Prostate gland (tissue), 2 donors: Measurements from ENCODE around the gene COL5A1. TPM values are rescaled to one million over a fixed set of nuclear protein-coding genes. Genes with fewer than 3 reads are reported as not detected.

Experiments
- DNase-seq: peaks from one replicate; pipeline ENCODE4 v3.0.0-alpha.2; 2019; ENCODE audit warnings: low spot score
- H3K27ac ChIP-seq, 2 donors: fragments of 200-600 bp; sonication (generic); 2 replicates each; pipeline ENCODE4 v1.5.1; 2017 to 2019
- H3K27me3 ChIP-seq: fragments of 200-600 bp; sonication (generic); replicated peaks from 2 replicates; pipeline ENCODE4 v1.5.1; 2019; ENCODE audit not compliant: insufficient read depth
- H3K36me3 ChIP-seq, 2 donors: fragments of 200-600 bp; sonication (generic); 1 replicate in 1 of 2; 2 replicates in 1 of 2; pipeline versions ENCODE4 v1.5.1 to v1.8.1; 2017 to 2019
- H3K4me1 ChIP-seq: fragments of 200-600 bp; sonication (generic); replicated peaks from 2 replicates; pipeline ENCODE4 v1.5.1; 2019
- H3K4me3 ChIP-seq, 2 donors: fragments of 200-600 bp; sonication (generic); 2 replicates each; pipeline ENCODE4 v1.5.1; 2017 to 2019
- H3K9me3 ChIP-seq: fragments of 200-600 bp; sonication (generic); 2 replicates; pipeline ENCODE4 v1.5.1; 2017
- CTCF ChIP-seq, 4 experiments: fragments of 200-600 bp in 2 of 4; fragments of 450-650 bp in 2 of 4; sonication (generic) in 2 of 4; IDR thresholded peaks; 1 replicate in 3 of 4; 2 replicates in 1 of 4; pipeline ENCODE4 v1.5.1; 2016 to 2019; ENCODE audit warnings: antibody characterized with exemption in 4 of 4, mild to moderate bottlenecking in 2 of 4, moderate library complexity in 2 of 4
- POLR2A ChIP-seq: fragments of 450-650 bp; IDR thresholded peaks from one replicate; pipeline ENCODE4 v1.6.1; 2016; ENCODE audit warnings: antibody characterized with exemption, mild to moderate bottlenecking
- POLR2AphosphoS5 ChIP-seq: sonication (generic); formaldehyde crosslinking; IDR thresholded peaks from one replicate; pipeline ENCODE4 v1.6.1; 2017; ENCODE audit warnings: antibody characterized with exemption
- WGBS: methylation state at CpG from one replicate; pipeline ENCODE4 v1.1.5; 2018; 5-methylcytosine and 5-hydroxymethylcytosine counted together
- intact Hi-C: fragments of 100-400 bp; cut with DNase I; formaldehyde crosslinking; loops from one replicate; pipeline ENCODE4 v1.14.2; 2022
- total RNA-seq, 2 donors: library from RNA; depleted of rRNA; stranded (reverse); fragments of >200 nt; gene quantifications; one replicate each; pipeline ENCODE4 v1.1.0, GENCODE V29; 2016

Gene COL5A1
- total RNA-seq, 2 donors from 2014 or later, result 16.9 to 36.0 TPM

- DNase-seq, result no peak
- no peak overlapping the region for H3K27ac ChIP-seq
- H3K27me3 ChIP-seq, result no peaks in the 10 kb centered on the region
- H3K9me3 ChIP-seq, result no peaks in the 10 kb centered on the region
- intact Hi-C loops, result no loop called here
- WGBS, result 90% methylated on average over 22 of the region's 22 CpGs
- no peaks in the 10 kb centered on the region for H3K4me1 ChIP-seq
- TF ChIP-seq CTCF (IDR thresholded peaks at IDR 0.05), result no peak
- no peak for TF ChIP-seq POLR2AphosphoS5
- TF ChIP-seq POLR2A, result no peak
- no peaks in the 10 kb centered on the region for H3K36me3 ChIP-seq
- H3K4me3 ChIP-seq, result no peak overlapping the region
Observed at GRCh38 chr9:134811079-134811672, 169.6 kb downstream of the COL5A1 start.

- 46% methylated on average over 14 of the region's 14 CpGs for whole genome bisulfite sequencing
- H3K4me3 ChIP-seq, result no peak overlapping the region
- TF ChIP-seq POLR2AphosphoS5, result no peak
- TF ChIP-seq POLR2A, result no peak
- no peak for TF ChIP-seq CTCF (IDR thresholded peaks at IDR 0.05)
- no peaks in the 10 kb centered on the region for H3K9me3 ChIP-seq
- intact Hi-C loops, result no loop called here
- H3K36me3 ChIP-seq, result no peaks in the 10 kb centered on the region
- H3K4me1 ChIP-seq, result no peaks in the 10 kb centered on the region
- no peaks in the 10 kb centered on the region for H3K27me3 ChIP-seq
- H3K27ac ChIP-seq, result no peak overlapping the region
- no peak for DNase-seq
Observed at GRCh38 chr9:134811673-134812342, 170.2 kb downstream of the COL5A1 start.

GRCh38 chr9:134812343-134812673, 170.7 kb downstream of the COL5A1 start:
- H3K27ac ChIP-seq, result no peak overlapping the region
- WGBS, result 67% methylated on average over 11 of the region's 11 CpGs
- no peak overlapping the region for H3K4me3 ChIP-seq
- no peak for DNase-seq
- H3K4me1 ChIP-seq, result no peaks in the 10 kb centered on the region
- intact Hi-C loops, result no loop called here
- no peaks in the 10 kb centered on the region for H3K27me3 ChIP-seq
- TF ChIP-seq CTCF (IDR thresholded peaks at IDR 0.05), result no peak
- TF ChIP-seq POLR2A, result no peak
- TF ChIP-seq POLR2AphosphoS5, result no peak
- no peaks in the 10 kb centered on the region for H3K9me3 ChIP-seq
- no peaks in the 10 kb centered on the region for H3K36me3 ChIP-seq

- no peak for DNase-seq
- no peak overlapping the region for H3K4me3 ChIP-seq
- H3K9me3 ChIP-seq, result no peaks in the 10 kb centered on the region
- intact Hi-C loops, result no loop called here
- H3K27me3 ChIP-seq, result no peaks in the 10 kb centered on the region
- TF ChIP-seq POLR2A (no peak), CTCF (IDR thresholded peaks at IDR 0.05) (no peak), POLR2AphosphoS5 (no peak)
- H3K36me3 ChIP-seq, result no peaks in the 10 kb centered on the region
- no peaks in the 10 kb centered on the region for H3K4me1 ChIP-seq
- 91% methylated on average over 19 of the region's 19 CpGs for WGBS
- H3K27ac ChIP-seq, result no peak overlapping the region
Observed at GRCh38 chr9:134813841-134814240, 172.2 kb downstream of the COL5A1 start.

GRCh38 chr9:134814598-134815215, 173.1 kb downstream of the COL5A1 start:
- H3K9me3 ChIP-seq, result no peaks in the 10 kb centered on the region
- no peak for DNase-seq
- H3K27ac ChIP-seq, result no peak overlapping the region
- 91% methylated on average over 16 of the region's 16 CpGs for WGBS
- no peaks in the 10 kb centered on the region for H3K27me3 ChIP-seq
- no peaks in the 10 kb centered on the region for H3K36me3 ChIP-seq
- no peak overlapping the region for H3K4me3 ChIP-seq
- intact Hi-C loops, result no loop called here
- H3K4me1 ChIP-seq, result no peaks in the 10 kb centered on the region
- TF ChIP-seq POLR2AphosphoS5, result no peak
- no peak for TF ChIP-seq POLR2A
- no peak for TF ChIP-seq CTCF (IDR thresholded peaks at IDR 0.05)
